Non-pigmented ciliary epithelial cell (primary cell): Measurements from ENCODE around the gene RPA1.

Source experiments
- DNase-seq: peaks from one replicate; pipeline ENCODE4 v3.0.0-alpha.2; 2010; ENCODE audit warnings: low read depth

RPA1 gene

DNA sequence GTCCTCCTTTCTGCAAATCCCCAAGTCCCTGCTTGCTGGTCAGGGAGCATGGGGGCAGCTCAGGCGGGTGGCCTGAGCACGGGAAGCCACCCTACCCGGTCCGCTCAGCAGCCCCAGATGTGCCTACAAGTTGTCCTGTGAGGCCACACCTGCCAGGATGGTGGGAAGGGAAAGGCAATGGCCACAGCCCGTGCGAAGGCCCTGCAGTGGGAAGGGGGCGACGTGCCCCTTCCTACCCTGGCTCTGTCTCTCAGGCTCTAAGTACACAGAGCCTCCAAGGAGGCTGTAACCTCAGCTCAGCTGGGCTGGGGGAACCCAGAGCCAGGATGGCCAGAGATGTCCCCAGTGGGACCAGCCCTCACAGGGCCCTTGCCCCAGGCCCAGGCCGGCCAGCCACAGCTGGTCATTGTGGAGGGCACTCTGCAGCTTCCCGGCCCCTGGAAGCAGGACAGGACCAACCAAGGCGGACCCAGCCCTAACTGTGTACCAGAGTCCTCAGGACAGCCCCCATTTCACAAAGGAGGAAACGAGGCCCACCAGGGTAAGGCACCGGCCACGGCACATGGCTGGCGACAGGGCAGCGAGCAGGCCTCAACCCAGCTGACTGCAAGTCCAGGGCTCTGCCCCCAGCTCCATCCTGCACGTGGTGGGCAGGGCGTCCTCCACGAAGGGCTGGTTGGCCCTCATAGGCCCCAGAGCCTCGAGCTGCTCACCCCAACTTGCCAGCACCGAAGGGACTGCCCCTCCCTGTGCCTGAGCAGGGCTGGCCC, 113.0 kb downstream of the RPA1 start:
- DNase-seq: no peak

DNA sequence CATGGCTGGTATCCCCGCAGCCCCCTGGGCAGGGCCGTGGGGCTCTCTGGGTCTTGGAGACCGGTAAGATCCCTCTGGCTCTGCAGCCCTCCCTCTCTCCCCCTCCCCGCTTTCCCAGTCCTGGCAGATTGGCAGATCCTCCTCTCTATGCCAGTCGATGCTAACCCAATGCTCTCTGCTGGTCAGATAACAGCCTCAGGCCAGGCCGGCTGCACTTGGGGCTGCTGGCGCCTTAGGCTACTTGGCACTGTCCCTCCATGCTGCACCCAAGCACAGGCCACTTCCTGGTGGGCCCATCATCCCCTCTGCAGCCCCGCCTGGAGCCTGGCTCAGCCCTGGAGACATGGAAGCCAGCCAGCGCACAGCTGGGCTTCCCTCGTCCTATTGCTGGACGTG, 113.6 kb downstream of the RPA1 start:
- DNase-seq: no peak

DNA sequence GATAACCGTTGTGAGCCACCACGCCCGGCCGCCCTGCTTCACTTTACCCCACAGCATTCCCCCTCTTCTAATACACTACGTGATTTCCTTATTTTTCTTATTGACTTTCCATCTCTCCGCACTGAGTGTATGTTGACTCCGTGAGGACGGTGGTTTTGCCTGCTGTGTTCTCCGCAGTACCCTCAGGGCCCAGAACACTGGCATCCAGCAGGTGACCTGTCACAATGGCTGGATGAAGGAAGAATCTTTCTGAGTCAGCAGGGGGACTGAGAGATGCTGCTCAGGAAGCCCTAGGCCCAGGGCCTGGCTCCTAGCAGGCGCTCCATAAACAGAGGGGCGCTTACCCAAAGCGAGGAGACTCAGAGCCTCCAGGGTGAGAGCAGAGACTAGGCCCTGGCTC, 115.8 kb downstream of the RPA1 start:
- DNase-seq: no peak

DNA sequence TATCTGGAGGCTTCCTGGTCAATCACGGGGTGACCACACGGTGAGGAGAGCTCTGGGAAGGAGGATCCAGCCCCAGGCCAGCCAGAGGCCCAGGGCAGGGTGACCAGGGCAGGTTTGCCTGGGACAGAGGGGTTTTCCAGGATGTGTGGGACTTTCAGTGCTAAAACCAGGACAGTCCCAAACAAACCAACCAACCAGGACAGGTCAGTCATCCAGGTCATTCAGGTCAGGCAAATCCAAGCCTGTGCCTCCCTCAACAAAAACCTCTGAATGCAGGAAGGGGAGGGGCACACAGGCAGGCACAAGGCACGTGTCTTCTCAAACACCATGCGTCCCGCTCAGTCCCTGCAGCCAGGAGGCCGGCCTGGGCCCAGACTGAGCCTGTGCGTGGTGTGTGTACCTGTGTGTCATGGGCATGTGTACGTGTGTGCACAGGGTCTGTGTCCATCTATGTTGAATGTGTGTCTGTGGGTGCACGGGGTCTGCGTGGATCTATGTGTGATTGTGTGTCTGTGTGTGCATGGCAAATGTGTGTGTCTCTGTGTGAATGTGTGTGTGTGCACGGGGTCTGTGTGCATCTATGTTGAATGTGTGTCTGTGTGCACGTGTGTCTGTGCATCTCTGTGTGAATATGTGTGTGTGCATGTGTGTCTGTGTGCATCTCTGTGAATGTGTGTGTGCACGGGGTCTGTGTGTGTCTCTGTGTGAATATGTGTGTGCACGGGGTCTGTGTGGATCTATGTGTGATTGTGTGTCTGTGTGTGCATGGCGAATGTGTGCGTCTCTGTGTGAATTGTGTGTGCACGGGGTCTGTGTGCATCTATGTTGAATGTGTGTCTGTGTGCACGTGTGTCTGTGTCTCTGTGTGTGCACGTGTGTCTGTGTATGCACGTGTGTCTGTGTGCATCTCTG, 116.5 kb downstream of the RPA1 start:
- DNase-seq: no peak

DNA sequence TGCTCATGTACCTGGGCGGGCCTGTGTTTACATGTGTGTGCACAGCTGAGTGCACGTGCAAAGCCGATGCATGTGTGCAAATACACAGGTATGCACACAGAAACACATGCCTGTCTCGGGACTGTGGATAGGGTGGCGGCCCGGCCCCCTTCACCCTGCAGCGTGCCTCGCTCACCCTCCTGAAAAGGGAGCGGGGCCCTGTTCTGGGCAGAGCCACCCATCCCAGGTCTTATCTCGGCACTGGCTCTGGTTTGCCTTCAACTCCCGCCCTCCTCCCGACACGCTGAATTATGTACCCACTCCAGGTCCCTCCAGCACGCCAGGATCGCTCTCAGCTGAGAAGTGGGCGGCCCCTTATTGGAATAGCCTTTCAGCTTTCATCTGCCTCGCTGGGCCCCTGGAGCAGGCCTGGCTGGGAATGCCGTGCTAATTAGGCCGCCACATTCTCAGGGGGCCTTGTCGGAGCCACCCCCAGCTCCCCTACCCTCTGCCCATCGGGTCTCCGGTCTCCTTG, 117.5 kb downstream of the RPA1 start:
- DNase-seq: no peak

DNA sequence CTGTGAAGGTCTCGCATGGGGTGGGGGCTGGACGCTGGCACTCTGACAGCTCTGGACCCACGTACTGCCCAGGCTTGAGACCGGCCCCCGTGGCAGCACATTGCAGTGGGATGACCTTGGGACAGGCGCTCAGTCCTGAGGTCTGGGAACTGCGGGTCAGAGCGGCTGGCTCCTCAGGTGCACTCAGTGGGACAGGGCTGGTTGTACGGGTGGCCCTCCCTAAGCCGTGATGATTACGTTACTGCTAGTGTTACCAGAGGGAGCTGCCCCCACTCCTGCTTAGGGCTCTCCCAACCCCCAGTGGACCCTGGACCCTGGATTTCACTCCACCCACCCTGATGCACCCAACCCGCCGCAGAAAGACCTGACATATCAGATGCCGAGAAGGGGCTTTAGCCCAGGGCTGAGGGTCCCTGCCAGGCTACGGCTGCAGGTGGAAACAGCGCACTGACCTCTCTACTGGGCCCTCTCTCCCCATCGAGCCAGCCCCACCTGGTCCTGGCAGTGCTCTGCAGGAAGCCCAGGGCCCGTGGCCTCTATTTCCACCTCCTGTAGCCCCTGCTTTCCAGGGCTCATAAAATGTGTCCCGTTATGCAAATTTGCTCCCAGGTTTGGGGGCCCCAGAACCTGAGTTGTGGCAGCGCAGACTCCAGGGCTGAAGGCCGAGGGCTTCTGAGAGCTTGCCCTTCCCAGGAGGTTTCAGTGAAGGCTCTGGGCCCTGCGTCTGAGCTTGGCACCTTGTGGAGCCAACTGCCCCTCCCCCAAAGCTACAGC, 118.1 kb downstream of the RPA1 start:
- no peak for DNase-seq

DNA sequence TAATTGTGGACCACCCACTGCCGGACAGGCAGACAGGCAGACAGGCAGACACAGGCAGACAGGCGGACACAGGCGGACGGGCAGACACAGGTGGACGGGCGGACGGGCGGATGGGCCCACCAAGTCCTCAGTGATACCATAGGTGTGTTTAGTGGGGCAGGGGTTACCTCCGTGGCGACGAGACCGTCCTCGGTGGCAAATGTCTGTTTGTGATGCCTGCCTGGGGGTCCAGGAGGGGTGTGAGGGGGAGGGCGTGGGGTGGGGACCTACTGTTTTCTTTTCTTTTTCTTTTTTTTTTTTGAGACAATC, 118.7 kb downstream of the RPA1 start:
- no peak for DNase-seq
